ENCODE data around the gene FAM107A. TPM values are rescaled to one million over a fixed set of nuclear protein-coding genes. Genes with fewer than 3 reads are reported as not detected.

The FAM107A gene
- total and polyA plus RNA-seq, 9 of the 15 experiments (the other 6 are each of a cell fraction or from before 2014, with no cell fraction given): 0.07 TPM; not detected in 8

DNA sequence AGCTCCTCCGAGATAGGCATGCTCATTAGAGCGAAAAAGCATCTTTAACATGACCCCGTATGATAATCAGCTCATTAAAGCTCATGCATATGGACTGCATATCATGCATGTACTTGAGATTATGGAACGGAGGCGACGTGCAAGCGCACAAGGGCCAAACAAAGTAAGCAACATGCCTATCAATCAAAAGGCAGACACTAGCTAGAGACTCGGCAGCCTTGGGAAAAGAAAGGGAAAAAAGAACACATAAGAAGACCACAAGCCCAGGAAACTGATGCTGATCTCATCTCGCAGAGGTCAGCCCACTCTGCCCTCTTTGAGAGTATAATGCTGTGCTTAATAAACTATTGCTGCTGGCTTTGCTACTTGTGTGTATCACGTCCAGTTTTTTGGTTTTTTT is 37.6 kb downstream of the FAM107A start (continued):
- TF ChIP-seq PBX2 (CRISPR knock-in tag; IDR thresholded peaks at IDR 0.05; ENCODE audit: low read depth) (no peak), PBX2 (tag; conservative IDR thresholded peaks at IDR 0.05; ENCODE audit: low read depth) (peak; percentile 73)

DNA sequence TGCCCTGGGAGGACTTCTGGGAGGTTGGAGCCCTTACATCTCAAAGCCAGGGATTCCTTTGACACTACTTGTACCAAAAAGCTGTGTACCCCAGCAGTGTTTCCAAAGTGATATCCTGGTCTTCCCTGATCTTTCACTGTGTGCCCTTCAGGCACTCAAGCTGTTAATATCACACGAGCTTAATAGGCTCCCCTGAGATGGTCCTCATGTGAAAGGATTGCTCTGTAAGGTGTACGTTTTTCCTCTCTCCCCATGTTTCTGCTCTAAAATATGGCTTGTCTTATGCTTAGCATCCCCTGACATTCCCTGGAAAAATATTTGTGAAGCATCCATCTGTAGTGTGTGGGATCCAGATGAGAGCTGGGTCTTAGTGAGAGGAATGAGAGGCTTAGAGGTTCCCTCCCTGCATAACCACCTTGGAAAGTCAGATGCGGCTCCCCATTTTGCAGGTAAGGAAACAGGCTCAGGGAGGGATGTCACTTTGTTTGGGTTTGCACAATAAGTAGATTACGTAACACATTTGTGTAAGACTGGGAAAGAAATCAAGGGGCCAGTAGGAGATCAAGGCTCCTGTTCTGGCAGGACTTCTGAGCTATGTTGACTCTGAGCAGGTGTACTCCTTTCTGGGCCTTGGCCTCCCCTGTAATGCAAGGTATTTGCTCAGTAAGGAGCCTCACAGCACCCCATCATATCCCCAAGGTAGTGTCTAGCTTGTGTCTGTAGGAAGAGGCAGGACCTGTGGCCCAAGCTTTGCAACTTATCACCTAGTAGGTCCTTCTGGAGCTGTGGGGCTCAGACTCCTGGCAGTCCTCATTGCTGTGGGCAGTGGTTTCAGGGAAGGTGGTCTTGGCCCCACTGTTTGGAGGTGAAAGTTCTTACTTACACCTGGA is 39.5 kb downstream of the FAM107A start:
- intact Hi-C loops (cut with micrococcal nuclease) (no loop called here), in situ Hi-C loops (cut with MboI) (loop anchor here (10.0 kb wide), 1 partner anchor 353 kb away; no protein-coding TSS in a partner anchor)
- no peak for FAIRE-seq
- ATAC-seq: no peak
- TF ChIP-seq BCL6 (CRISPR knock-in tag; IDR thresholded peaks at IDR 0.05): no peak
- TF ChIP-seq CEBPG (CRISPR knock-in tag; IDR thresholded peaks at IDR 0.05): no peak
- peak; percentile 31 to 54; a peak in 3 of 4 replicates for TF ChIP-seq CEBPG (tag; conservative IDR thresholded peaks at IDR 0.05 in 1 of 2, IDR thresholded peaks at IDR 0.05 in 1 of 2)
- TF ChIP-seq THRAP3 (IDR thresholded peaks at IDR 0.05; ENCODE audit: borderline replicate concordance): no peak
- no peak for TF ChIP-seq SMAD2 (IDR thresholded peaks at IDR 0.05; ENCODE audit: low read depth, low read length)
- TF ChIP-seq, protein P1, sequence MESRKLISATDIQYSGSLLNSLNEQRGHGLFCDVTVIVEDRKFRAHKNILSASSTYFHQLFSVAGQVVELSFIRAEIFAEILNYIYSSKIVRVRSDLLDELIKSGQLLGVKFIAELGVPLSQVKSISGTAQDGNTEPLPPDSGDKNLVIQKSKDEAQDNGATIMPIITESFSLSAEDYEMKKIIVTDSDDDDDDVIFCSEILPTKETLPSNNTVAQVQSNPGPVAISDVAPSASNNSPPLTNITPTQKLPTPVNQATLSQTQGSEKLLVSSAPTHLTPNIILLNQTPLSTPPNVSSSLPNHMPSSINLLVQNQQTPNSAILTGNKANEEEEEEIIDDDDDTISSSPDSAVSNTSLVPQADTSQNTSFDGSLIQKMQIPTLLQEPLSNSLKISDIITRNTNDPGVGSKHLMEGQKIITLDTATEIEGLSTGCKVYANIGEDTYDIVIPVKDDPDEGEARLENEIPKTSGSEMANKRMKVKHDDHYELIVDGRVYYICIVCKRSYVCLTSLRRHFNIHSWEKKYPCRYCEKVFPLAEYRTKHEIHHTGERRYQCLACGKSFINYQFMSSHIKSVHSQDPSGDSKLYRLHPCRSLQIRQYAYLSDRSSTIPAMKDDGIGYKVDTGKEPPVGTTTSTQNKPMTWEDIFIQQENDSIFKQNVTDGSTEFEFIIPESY (CRISPR knock-in tag; IDR thresholded peaks at IDR 0.05): no peak
- TF ChIP-seq FOXK1 (CRISPR knock-in tag; IDR thresholded peaks at IDR 0.05; ENCODE audit: borderline replicate concordance): no peak
- TF ChIP-seq MYNN (IDR thresholded peaks at IDR 0.05): no peak
- TF ChIP-seq MYNN (CRISPR knock-in tag; IDR thresholded peaks at IDR 0.05): no peak
- TF ChIP-seq CEBPB (tag; IDR thresholded peaks at IDR 0.05): peak; percentile 87
- Histone ChIP-seq H3K4me3 (no peak overlapping the region), H3K9ac (ENCODE audit: insufficient read depth in 1 of 2, low read depth in 2 of 2, low read length in 2 of 2) (no peak overlapping the region), H3K36me3 (ENCODE audit: control insufficient read depth, insufficient read depth, low read length) (no peaks in the 10 kb centered on the region), H2AFZ (ENCODE audit: low read depth, low read length) (no peak overlapping the region), H3K9me1 (ENCODE audit: control insufficient read depth, insufficient read depth, low read length) (no peaks in the 10 kb centered on the region), H3K27me3 (ENCODE audit: control insufficient read depth in 2 of 2, insufficient read depth in 2 of 2, low read length in 2 of 2) (no peaks in the 10 kb centered on the region; a peak in 2 of 5 replicates), H3K79me2 (ENCODE audit: control insufficient read depth, insufficient read depth, low read length) (no peaks in the 10 kb centered on the region), H3K4me1 (replicated peaks in 1 of 2; ENCODE audit: control insufficient read depth in 2 of 2, insufficient read depth in 2 of 2, low read length in 2 of 2) (peaks cover 4 to 7% of the 10 kb centered on the region in 2 experiments; a peak in 2 of 5 replicates), H3K9me3 (replicated peaks; ENCODE audit: control insufficient read depth, insufficient read depth, low read depth, low read length) (no peaks in the 10 kb centered on the region), H3K4me2 (ENCODE audit: insufficient read depth, low read length) (no peak overlapping the region), H4K20me1 (replicated peaks; ENCODE audit: control insufficient read depth, insufficient read depth, low read length) (no peaks in the 10 kb centered on the region; the same call in 1 of the 2 replicates), H3K27ac (ENCODE audit: extremely low read depth, low read depth, low read length) (no peak overlapping the region)
- ChIA-PET POLR2A (interaction anchor here (1.0 kb wide), 1 partner anchor 32 kb away, joined by 3 read pairs; no protein-coding TSS in a partner anchor), CTCF (ENCODE audit: low intra/inter-chr PET ratio) (no interaction called here)
- WGBS (ENCODE audit: insufficient coverage, low coverage, missing lambda C conversion rate): 20% methylated on average over 4 of the region's 4 CpGs
- DNase-seq (ENCODE audit: extremely low read depth in 1 of 4, low spot score in 3 of 4): peak in 1 of 4 experiments; percentile 1
- no TSS peak for BruUV-seq (replicated peaks)
